Right ventricle myocardium superior (tissue), 1 donor: ENCODE measurements around the gene FAM25G. TPM values are rescaled to one million over a fixed set of nuclear protein-coding genes. Genes with fewer than 3 reads are reported as not detected.
A peak's percentile ranks its signal among the peaks of the same experiment; 100 is the strongest.

Source experiments
- ATAC-seq: fragments of 200-7000 bp; cut with Tn5 transposase; one replicate; pipeline ENCODE4 v1.9.1; 2020; ENCODE audit warnings: mild to moderate bottlenecking; ENCODE audit not compliant: poor library complexity
- DNase-seq: peaks from one replicate; pipeline ENCODE4 v3.0.0-alpha.2; 2020
- intact Hi-C: fragments of 100-400 bp; cut with DNase I; formaldehyde crosslinking; loops from one replicate; pipeline ENCODE4 v1.11.2; 2022
- total RNA-seq: library from RNA; stranded (reverse); fragmentation: NEBNext Ultra II Directional; extraction: Animal tissue kit (Norgen Biotek cat#: 25700); gene quantifications from one replicate; pipeline ENCODE4 v1.2.1, GENCODE V29; 2021
- donor health status: DM: no; HTN: yes; CAD: no; lungs with severe emphysema.

Gene FAM25G
- total RNA-seq, 1 donor from 2014 or later = not detected

DNA sequence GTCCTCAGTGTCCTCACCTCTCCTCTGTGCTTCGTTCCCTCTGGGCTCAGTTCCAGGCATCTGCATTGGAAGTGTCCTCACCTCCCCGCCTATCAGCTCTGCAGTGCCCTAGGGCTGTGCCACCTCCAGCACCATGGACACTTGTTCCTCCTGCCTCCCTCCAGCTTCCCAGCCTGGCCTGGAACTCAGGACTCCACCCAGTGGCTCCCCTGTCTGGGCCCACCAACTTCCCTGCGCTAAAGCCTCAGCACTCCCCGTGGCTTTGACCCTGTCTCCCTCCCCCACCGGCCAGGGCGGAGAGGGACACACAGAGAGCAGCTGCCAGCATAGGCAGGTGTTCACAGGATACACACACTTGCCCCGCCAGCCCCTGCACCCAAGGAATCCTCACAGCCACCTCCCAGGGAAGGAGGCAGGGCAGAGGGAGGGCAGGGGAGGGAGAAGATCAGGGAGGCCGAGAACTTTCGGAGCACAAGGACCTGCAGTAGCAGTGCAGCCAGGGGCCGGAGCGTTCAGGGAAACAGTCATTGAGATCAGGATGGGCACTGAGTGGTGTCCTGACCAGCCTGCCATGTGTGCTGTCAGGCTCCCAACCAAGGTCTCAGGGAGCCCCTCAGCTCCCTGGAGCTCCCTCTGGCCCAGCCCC, 38.9 kb downstream of the FAM25G start:
- no peak for ATAC-seq
- intact Hi-C loops = no loop called here
- no peak for DNase-seq

DNA sequence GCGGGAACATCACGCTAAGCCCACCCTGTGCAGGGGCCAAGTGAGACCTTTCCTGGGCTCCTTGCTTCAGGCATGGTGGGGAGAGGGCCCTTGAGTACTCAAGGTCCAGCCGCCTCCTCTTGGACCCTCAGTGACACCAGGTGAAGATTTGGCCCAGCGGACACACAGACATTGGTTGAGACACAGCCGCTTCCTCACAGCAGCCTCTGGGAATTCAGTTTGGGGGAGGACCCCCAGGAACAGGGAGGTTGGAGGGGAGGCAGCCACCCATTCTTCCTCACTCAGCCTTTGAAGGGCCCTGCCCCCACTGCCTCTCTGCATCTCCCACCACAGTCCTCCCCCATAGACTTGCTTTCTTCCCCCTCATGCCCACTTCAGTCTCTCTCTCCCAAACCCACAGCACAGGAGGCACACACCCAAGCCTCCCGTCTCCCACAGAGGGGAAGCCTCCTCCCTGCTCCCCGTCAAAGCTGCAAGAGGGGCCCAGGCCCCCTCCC, 39.5 kb downstream of the FAM25G start:
- intact Hi-C loops = no loop called here
- no peak for DNase-seq
- no peak for ATAC-seq

DNA sequence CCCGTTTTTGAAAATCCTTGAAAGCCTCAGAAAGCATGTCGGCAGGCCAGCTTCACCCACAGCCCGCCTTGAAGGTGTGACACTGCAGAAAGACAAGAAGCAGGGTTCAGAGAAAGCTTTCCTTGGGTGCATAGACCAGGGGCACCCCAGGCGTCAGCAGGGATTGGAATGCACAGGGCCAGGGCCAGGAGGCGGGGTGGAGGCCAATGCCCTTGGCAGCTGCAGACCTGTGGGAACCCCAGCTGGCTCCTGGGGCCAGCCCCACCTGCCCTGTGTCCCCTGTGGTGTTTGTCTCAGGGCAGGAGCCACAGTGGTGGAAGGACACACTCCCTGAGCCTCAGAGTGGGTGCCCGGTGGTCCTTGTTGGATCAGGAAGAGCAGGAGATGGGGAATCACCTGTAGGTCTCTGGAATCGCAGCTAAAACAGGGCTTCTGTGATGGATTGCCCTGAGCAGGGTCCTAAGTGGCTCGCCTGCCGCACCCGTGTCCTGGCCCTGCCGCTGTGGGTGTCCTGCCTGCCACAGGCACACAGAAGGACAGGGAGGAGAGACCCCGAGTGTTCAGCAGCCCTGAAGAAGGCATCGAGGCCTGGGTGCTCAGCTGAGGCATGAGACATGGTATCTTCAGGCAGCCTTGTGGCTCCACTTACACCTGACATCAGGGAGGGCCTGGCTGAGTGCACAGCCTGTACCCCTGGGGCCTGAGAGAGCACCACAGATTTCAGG, 40.1 kb downstream of the FAM25G start:
- intact Hi-C loops = no loop called here
- ATAC-seq = no peak
- DNase-seq = no peak

- intact Hi-C loops = no loop called here
- DNase-seq (no peak), ATAC-seq (no peak)
Measured at GRCh38 chr10:47450442-47450841, 41.1 kb downstream of the FAM25G start.

- intact Hi-C loops = no loop called here
- no peak for DNase-seq
Measured at GRCh38 chr10:47449979-47450378, 41.5 kb downstream of the FAM25G start.

DNA sequence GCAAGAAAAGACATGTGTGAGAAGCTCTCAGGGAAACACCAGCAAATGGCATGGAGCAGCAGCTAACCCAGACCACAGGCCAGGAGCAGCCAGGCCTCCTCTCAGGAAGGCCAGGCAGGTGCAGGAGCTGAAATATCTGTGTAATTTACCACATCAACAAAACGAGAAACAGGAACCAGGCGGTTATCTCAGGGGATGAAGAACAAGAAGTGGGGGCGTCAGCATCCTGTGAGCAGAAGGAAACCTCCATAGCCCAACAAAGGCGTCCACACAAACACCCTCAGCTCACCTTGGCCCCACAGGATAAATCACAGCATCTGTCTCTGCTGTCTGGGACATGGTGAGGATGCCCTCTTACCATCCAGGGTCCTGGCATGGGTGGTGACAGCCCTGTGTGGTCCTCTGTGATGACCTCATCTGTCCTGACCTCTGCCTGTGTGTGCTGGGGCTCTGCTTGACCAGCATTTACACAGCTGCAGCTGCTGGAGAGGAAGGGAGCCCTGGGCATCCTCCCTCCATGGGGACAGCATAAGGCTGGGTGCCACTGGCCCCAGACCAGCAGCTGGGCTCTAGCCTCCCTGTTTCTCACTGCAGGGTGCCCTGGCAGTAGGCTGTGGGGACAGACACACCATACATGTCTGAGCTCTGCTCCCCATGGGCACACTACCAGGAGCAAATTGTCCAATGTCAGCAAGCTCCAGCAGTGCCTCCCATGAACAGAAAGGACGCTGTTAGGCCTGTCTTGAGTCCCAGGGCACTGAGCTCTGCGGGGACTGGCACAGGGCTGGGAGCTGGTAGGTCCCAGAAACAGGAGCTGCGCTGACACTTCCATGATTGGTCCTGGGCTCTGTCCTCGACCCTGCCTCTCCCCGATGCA, 42.2 kb downstream of the FAM25G start:
- ATAC-seq (no peak), DNase-seq (no peak)
- intact Hi-C loops = no loop called here

More at GRCh38 chr10:47449979-47450378, 41.5 kb downstream of the FAM25G start:
- no peak for ATAC-seq

GRCh38 chr10:47447705-47448104, 43.8 kb downstream of the FAM25G start:
- ATAC-seq = no peak
- intact Hi-C loops = no loop called here
- no peak for DNase-seq

DNA sequence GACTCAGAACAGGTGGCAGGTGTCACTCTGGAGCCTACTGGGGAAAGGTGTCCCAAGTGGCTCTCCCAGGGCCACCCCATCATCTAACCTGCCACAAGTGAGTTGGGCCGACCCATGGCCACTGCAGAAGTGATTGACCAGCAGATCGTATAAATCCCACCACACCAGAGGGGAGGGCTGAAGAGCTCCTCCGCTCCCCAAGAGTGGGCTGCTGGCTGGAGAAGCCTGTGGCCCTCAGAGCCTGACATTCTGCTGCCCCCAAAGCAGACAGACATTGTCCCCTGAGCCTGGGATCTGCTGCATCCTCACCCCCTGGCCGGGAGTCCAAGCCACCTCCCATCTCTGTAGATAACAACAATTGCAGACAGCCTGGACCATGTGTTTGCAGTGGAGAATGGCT, 44.3 kb downstream of the FAM25G start:
- no peak for DNase-seq
- intact Hi-C loops = no loop called here
- no peak for ATAC-seq

DNA sequence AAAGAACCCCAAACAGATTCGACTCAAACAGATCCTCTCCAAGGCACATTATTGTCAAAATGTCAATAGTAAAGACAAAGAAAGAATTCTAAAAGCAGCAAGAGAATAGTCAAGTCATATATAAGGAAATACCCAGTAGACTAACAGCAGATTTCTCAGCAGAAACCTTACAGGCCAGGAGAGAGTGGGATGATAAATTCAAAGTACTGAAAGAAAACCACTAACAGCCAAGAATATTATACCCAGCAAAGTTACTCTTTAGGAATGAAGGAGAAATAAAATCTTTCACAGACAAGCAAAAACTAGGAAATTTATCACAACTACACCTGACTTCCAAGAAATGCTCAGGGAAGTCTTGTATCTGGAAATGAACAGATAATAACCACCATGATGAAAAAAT, 45.8 kb downstream of the FAM25G start:
- intact Hi-C loops = no loop called here
- ATAC-seq (no peak), DNase-seq (no peak)

DNA sequence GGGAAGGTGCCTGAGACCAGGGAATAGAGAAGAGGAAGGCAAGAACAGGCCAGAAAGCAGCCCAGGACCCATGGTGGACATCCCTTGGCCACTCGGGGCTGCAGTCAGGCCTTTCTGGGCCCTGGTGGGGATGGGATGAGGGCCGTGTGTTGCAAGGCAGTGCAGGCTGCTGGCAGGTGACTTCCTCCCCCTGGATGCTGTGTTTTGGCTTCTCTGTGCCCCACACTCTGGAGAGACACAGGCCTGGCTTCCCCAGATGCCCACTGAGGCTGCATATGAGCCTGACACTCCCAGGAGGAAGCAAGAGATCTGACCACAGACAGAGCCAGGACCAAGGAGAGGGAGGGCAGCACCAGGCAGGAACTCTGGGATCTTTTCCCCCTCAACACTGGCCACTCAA, 47.5 kb downstream of the FAM25G start:
- intact Hi-C loops = no loop called here
- no peak for DNase-seq
- ATAC-seq = no peak

DNA sequence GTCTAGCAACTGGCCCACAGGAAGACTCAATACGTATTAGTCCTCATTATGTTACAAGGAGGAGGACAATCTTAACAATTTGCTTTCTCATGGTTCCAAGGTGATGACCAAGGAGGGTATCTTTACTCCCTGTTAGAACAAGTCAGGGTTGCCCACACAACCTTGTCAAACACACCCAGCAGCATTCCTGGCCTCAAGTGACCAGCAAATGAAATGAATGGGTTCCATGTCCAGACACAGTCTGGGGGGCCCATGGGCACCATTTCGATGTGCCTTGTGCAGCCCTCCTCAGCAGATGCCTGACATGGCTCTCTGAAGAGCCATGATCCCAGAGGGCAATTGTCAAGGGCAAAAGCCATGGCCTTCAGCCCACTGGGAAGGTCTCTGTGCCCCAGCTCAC, 48.4 kb downstream of the FAM25G start:
- no peak for ATAC-seq
- intact Hi-C loops = no loop called here
- DNase-seq = no peak

DNA sequence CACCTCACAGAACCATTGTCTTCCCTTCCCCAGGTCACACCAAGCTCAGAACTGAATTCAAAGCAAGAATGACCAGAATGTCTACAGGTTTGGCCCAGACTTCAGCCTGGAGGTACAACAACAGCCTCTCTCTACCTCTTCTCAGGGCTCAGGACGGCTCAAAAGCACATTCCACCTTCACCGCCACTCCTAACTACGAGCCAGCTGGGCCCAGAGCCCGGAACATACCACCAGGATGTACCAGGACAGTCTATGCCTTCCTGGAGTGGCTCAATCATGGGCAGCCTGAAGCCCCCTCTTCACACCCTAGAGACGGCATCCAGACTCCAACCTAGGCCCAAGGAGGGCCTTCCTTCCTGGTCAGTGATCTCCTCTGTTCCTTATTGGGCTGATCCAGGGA, 49.1 kb downstream of the FAM25G start:
- intact Hi-C loops = no loop called here
- ATAC-seq (no peak), DNase-seq (no peak)

- ATAC-seq = no peak
- intact Hi-C loops = no loop called here
- DNase-seq = no peak
Measured at GRCh38 chr10:47441938-47442337, 49.6 kb downstream of the FAM25G start.

DNA sequence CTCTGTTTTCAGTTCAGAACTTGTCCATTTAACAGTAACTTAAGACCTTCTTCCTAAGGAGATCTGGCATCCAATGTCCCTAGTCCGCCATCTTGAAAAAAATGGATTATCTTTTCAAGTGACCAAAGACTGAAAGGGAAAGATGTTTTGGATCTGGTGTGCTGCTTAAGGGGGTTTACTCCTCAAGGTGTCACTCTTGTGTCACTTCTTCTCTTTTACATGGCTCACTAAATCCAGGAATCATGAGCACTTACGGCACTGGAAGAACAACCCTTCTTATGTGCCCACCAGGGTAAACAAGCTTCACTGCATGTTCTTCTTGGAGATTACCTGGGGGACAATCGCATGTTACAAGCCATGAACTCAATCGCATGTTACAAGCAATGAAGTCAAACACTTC, 51.3 kb downstream of the FAM25G start:
- ATAC-seq (no peak), DNase-seq (no peak)
- intact Hi-C loops = no loop called here

DNA sequence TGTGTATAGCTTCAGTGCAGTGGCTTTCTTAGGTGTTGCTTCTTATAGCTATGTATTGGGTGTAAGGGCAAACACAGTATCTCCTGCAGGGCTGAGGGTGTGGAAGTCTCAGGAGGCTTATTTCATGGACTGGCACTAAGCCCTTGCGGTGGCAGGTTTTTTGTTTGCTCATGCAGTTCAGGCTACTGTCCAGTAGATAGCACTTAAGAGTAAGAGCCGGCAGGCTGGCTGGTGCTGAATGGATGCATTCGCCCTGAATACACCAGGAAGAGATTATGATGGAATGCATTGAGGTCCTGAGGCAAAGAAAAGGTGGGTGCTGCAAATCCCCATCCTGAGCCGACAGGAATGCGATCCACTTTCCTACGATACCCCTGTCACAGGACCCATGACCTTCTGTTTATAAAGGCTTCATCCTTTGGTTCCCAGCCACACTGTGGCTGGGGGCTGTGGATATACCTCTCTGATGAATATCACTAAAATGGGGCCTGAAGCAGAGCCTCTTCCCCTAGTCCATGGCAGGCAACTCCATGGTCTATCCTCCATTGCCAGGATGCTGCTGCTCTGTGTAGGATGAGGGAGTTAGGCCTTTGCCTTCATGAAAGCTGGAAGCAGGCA, 52.5 kb downstream of the FAM25G start:
- intact Hi-C loops = no loop called here
- DNase-seq (no peak), ATAC-seq (peak; percentile 72)
